ENCODE measurements around the gene PRKCA.
A peak's percentile ranks its signal among the peaks of the same experiment; 100 is the strongest.

Gene PRKCA

DNA sequence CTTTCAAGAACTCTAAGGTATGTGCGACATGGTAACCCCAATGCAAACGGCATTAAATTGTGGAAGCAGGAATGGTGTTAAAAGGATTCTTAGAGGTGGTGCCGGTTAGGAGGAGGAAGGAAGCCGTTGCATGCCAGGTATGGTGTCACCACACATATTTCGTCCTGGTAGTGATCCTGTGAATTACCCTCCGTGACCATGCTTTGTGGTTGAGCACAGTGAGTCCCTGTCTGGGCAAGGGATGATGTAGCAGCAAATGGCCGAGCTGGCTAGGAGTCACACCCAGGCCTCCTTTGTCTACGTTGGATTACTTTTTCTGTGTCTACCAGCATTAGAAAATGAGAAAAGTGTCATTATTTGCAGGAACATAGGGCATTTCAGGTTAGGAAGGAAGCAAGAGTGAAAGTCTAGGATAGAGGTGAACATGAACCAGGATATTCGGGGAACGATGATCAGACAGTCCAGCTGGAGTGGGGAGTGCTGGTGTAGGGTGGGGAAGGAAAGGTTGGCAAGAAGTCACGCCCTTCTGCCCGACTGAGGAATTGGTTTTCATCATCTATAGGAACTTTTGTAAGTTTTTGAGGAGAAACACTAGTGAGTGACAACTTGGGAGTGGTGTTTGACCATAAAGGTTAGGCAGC is 123.5 kb downstream of the PRKCA start:
- H3K4me3 Mint-ChIP-seq = peak overlapping the region; percentile 62
- peaks cover 13% of the 10 kb centered on the region for H3K36me3 Mint-ChIP-seq
- no peaks in the 10 kb centered on the region for H3K27me3 Mint-ChIP-seq
- H3K4me1 Mint-ChIP-seq (ENCODE audit: low read depth) = peaks cover 79% of the 10 kb centered on the region
- H3K27ac Mint-ChIP-seq = peak overlapping the region; percentile 76
- H3K9me3 Mint-ChIP-seq (ENCODE audit: low read depth) = no peaks in the 10 kb centered on the region

DNA sequence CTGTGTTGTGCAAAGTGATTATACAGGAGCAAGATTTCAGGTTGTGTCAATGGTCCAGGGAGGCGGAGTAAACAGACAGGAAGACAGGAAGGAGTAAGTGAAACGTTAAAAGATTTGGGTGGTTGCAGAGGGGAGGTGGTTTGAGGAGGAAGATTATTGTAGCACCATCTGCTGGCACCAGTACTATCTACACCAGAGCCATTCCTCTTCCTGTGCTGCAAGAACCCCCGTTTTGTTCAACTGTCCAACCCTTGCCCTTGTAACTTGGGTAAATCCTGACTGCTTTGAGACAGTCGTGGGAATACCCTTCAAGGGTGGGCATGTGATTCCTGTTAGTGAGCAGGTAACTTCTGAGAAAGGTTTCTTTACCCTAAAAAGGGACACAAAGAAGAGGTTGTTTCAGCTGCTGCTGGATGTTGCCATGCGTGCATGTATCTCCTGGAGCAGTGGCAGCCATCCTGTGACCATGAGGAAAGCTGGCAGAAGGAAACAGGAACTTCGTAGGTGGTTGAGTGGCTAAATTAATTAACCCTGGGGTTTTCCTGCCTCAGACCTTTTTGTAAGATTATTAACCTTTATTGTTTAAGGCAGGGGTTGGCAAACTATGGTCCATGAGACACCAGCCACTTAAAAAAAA is 124.1 kb downstream of the PRKCA start:
- Mint-ChIP-seq H3K27ac (peak overlapping the region; percentile 76), H3K36me3 (peaks cover 12% of the 10 kb centered on the region), H3K27me3 (no peaks in the 10 kb centered on the region), H3K4me1 (ENCODE audit: low read depth) (peaks cover 79% of the 10 kb centered on the region), H3K9me3 (ENCODE audit: low read depth) (no peaks in the 10 kb centered on the region), H3K4me3 (peak overlapping the region; percentile 62)

DNA sequence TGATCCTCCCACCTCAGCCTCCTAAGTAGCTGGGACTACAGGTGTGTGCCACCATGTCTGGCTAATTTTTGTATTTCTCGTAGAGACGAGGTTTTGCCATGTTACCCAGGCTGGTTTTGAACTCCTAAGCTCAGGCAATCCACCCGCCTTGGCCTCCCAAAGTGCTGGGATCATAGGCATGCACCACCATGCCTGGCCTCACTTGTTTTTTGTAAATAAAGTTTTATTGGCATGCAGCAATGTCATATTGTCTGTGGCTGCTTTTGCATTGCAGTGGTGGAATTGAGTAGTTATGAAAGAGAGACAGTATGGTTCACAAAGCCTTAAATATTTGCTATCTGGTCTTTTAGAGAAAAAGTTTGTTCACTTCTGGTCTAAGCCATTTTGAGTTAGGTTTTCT is 124.7 kb downstream of the PRKCA start:
- Mint-ChIP-seq H3K27ac (no peak overlapping the region), H3K9me3 (ENCODE audit: low read depth) (no peaks in the 10 kb centered on the region), H3K4me3 (no peak overlapping the region), H3K36me3 (peaks cover 12% of the 10 kb centered on the region), H3K27me3 (no peaks in the 10 kb centered on the region), H3K4me1 (ENCODE audit: low read depth) (peaks cover 80% of the 10 kb centered on the region)

DNA sequence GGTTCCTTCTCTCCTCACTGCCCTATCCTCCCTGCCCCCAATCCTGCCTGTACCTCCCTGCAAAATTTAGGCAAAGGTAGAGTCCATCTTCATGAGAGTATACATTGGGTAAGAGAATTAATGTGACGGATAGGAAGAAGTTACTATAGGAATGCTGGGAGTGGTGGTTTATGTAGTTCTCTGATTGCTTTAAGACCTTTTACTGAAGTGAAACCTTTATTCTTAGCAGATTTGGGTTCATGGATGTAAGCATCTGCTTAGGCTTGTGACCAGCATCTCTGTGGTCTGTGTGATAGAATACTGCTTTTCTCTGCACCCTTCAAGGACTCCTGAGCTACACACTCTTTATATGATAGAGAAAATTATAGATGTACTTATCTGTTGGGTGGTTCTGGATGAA is 127.3 kb downstream of the PRKCA start:
- Mint-ChIP-seq H3K4me1 (ENCODE audit: low read depth) (peaks cover 66% of the 10 kb centered on the region), H3K27me3 (no peaks in the 10 kb centered on the region), H3K9me3 (ENCODE audit: low read depth) (no peaks in the 10 kb centered on the region), H3K27ac (no peak overlapping the region), H3K4me3 (no peak overlapping the region), H3K36me3 (peaks cover 9% of the 10 kb centered on the region)

DNA sequence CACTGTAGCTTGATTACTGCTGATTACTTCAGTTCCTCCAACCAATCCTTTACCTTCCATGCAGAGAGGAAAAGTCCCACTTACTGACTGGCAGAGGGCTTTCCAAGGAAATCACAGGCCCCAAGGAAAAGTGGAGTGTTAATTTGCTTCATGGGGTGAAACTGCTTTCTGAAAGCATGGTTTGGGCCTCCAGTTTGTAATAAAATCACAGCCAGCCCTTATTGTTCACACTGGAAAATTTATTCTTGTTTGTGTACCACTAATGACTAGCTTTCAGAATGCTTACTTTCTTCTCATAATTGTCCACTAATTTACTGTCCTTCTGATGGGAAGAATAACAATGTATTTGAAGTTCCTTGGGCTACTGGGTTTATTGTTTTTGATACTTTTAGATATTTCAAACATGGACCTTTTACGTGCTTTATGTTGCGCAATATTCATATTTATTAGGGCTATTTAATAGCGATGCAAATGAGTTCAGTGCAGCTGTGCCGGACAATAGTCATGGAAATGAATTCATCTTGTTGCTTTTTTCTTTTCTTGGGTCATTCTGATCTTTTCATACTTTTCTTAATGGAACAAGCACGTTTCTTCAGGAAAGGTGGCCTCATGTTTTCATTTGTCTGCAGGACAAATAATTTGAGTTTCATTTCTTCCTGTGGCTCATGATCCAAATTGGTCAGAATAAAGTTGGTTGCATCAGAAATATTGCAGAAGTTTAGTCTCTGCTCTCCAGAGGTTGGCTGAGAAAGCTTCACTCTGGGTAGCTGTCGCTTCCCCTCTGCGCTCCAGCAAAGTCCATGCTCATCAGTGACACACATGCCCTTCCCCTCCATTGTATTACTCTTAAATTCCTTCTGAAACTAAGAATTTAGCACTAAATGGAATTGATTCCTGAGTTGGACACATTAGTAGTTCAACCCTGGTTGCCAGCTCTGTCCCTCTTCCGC is 128.7 kb downstream of the PRKCA start:
- H3K9me3 Mint-ChIP-seq (ENCODE audit: low read depth) = no peaks in the 10 kb centered on the region
- no peaks in the 10 kb centered on the region for H3K27me3 Mint-ChIP-seq
- peaks cover 53% of the 10 kb centered on the region for H3K4me1 Mint-ChIP-seq (ENCODE audit: low read depth)

GRCh38 chr17:66431910-66432309 is 129.5 kb downstream of the PRKCA start:
- H3K4me1 Mint-ChIP-seq (ENCODE audit: low read depth) = peaks cover 47% of the 10 kb centered on the region
- H3K4me3 Mint-ChIP-seq = peak overlapping the region; percentile 18
- peaks cover 4% of the 10 kb centered on the region for H3K36me3 Mint-ChIP-seq
- no peaks in the 10 kb centered on the region for H3K9me3 Mint-ChIP-seq (ENCODE audit: low read depth)
- no peak overlapping the region for H3K27ac Mint-ChIP-seq
- H3K27me3 Mint-ChIP-seq = no peaks in the 10 kb centered on the region

More for the DNA sequence above, 128.7 kb downstream of the PRKCA start:
- Mint-ChIP-seq H3K36me3 (peaks cover 4% of the 10 kb centered on the region), H3K27ac (peak overlapping the region; percentile 5), H3K4me3 (no peak overlapping the region)

GRCh38 chr17:66432411-66432957 is 130.1 kb downstream of the PRKCA start:
- Mint-ChIP-seq H3K4me3 (no peak overlapping the region), H3K27ac (no peak overlapping the region), H3K36me3 (peaks cover 4% of the 10 kb centered on the region), H3K9me3 (ENCODE audit: low read depth) (no peaks in the 10 kb centered on the region), H3K4me1 (ENCODE audit: low read depth) (peaks cover 44% of the 10 kb centered on the region), H3K27me3 (no peaks in the 10 kb centered on the region)

- no peak overlapping the region for H3K4me3 Mint-ChIP-seq
- no peaks in the 10 kb centered on the region for H3K9me3 Mint-ChIP-seq (ENCODE audit: low read depth)
- no peaks in the 10 kb centered on the region for H3K27me3 Mint-ChIP-seq
- peaks cover 39% of the 10 kb centered on the region for H3K4me1 Mint-ChIP-seq (ENCODE audit: low read depth)
- peaks cover 1% of the 10 kb centered on the region for H3K36me3 Mint-ChIP-seq
- H3K27ac Mint-ChIP-seq = no peak overlapping the region
These were observed 130.7 kb downstream of the PRKCA start for GRCh38 chr17:66432996-66433551.

DNA sequence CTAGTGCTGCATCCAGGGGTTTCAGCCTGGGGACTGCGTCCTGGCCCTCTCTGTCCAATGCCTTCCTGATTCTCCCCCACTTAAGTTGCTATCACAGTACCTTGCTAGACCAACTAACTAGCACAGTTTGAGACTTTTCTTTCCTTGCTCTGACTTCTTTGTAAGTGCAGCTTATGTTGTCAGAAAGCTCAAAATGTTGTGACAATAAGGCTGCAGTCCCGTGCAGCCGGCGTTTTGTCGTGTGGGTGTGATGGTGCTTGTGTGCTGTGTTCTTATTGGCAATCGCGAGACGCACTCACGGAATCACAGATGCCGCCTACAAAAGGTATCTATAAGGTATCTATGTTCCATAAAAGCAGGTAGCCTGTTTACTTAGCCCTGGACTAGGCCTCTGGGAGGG is 132.8 kb downstream of the PRKCA start:
- no peaks in the 10 kb centered on the region for H3K36me3 Mint-ChIP-seq
- H3K4me3 Mint-ChIP-seq = no peak overlapping the region
- H3K27ac Mint-ChIP-seq = no peak overlapping the region
- peaks cover 42% of the 10 kb centered on the region for H3K4me1 Mint-ChIP-seq (ENCODE audit: low read depth)
- no peaks in the 10 kb centered on the region for H3K9me3 Mint-ChIP-seq (ENCODE audit: low read depth)
- no peaks in the 10 kb centered on the region for H3K27me3 Mint-ChIP-seq

DNA sequence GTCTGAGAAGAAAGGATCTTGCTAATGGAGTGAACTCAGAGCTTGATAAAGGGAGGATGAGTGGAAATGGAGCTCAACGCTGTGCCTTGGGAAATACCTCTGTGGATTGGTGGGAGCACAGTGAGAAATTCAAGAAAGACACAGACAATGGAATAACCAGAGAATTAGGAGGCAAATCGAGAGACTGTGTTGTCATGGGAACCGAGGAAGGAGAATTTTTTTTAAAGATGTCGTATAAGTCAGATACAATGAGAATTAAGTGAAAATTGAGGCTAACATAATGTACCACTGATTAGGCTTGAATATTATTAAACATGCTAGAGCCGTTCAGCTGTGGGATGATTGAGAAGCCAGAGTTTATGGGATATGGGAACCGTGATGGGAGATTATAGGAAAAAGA is 134.2 kb downstream of the PRKCA start:
- Mint-ChIP-seq H3K36me3 (peaks cover 4% of the 10 kb centered on the region), H3K4me3 (no peak overlapping the region), H3K27me3 (no peaks in the 10 kb centered on the region), H3K9me3 (ENCODE audit: low read depth) (no peaks in the 10 kb centered on the region), H3K4me1 (ENCODE audit: low read depth) (peaks cover 40% of the 10 kb centered on the region), H3K27ac (no peak overlapping the region)

GRCh38 chr17:66437476-66438026 is 135.1 kb downstream of the PRKCA start:
- no peaks in the 10 kb centered on the region for H3K9me3 Mint-ChIP-seq (ENCODE audit: low read depth)
- H3K27me3 Mint-ChIP-seq = no peaks in the 10 kb centered on the region
- H3K36me3 Mint-ChIP-seq = peaks cover 5% of the 10 kb centered on the region
- H3K27ac Mint-ChIP-seq = peak overlapping the region; percentile 24
- H3K4me1 Mint-ChIP-seq (ENCODE audit: low read depth) = peaks cover 37% of the 10 kb centered on the region
- no peak overlapping the region for H3K4me3 Mint-ChIP-seq

- H3K4me1 Mint-ChIP-seq (ENCODE audit: low read depth) = peaks cover 42% of the 10 kb centered on the region
These were observed 135.7 kb downstream of the PRKCA start for GRCh38 chr17:66438101-66438500.

DNA sequence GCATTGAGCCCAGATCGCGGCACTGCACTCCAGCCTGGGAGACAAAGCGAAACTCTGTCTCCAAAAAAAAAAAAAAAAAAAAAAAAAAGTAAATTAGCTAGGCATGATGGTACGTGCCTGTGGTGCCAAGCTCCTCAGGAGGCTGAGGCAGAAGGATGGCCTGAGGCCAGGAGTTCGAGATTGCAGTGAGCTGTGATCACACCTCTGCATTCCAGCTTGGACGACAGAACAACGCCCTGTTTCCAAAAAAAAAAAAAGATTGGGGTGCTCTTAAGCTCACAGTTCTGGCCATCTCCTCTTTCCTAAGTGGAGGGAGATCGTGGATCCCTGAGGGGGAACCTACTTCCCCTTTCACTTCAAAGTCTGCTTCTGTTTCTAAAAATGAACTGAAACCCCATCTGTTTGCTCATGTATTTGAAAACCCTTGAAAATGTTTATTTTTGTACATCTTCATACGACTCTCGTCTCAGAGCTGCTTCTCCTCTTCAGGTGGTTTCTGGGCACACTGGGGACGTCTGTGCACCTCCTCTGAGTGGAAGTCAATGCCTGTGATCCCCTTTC is 138.8 kb downstream of the PRKCA start:
- H3K27ac Mint-ChIP-seq = peak overlapping the region; percentile 66
- no peaks in the 10 kb centered on the region for H3K27me3 Mint-ChIP-seq
- peaks cover 16% of the 10 kb centered on the region for H3K36me3 Mint-ChIP-seq
- H3K9me3 Mint-ChIP-seq (ENCODE audit: low read depth) = no peaks in the 10 kb centered on the region
- peak overlapping the region; percentile 12 for H3K4me3 Mint-ChIP-seq
- H3K4me1 Mint-ChIP-seq (ENCODE audit: low read depth) = peaks cover 64% of the 10 kb centered on the region

More at GRCh38 chr17:66438101-66438500, 135.7 kb downstream of the PRKCA start:
- Mint-ChIP-seq H3K27me3 (no peaks in the 10 kb centered on the region), H3K4me3 (no peak overlapping the region), H3K27ac (peak overlapping the region; percentile 24), H3K9me3 (ENCODE audit: low read depth) (no peaks in the 10 kb centered on the region), H3K36me3 (peaks cover 7% of the 10 kb centered on the region)

- no peaks in the 10 kb centered on the region for H3K9me3 Mint-ChIP-seq (ENCODE audit: low read depth)
- H3K27ac Mint-ChIP-seq = peak overlapping the region; percentile 34
- no peak overlapping the region for H3K4me3 Mint-ChIP-seq
- no peaks in the 10 kb centered on the region for H3K27me3 Mint-ChIP-seq
- peaks cover 16% of the 10 kb centered on the region for H3K36me3 Mint-ChIP-seq
- H3K4me1 Mint-ChIP-seq (ENCODE audit: low read depth) = peaks cover 80% of the 10 kb centered on the region
These were observed 140.8 kb downstream of the PRKCA start for GRCh38 chr17:66443166-66443565.
